HG03571 (cell line): ENCODE results near the gene CUL5.

ENCODE experiments used
- ATAC-seq: cut with Tn5 transposase; IDR thresholded peaks from one replicate; pipeline ENCODE4 v1.9.1; 2021; ENCODE audit not compliant: unreplicated experiment

CUL5 gene

GRCh38 chr11:108008656-108009496 lies at the start of gene CUL5:
Gene CUL5 (plus strand): TSS chr11:108008898. CDS start chr11:108009349, 451 bp downstream.
- peak; percentile 88 for ATAC-seq

GRCh38 chr11:107961480-107961879 lies 47.2 kb upstream of the CUL5 start:
- no peak for ATAC-seq

GRCh38 chr11:107962181-107962580 lies 46.5 kb upstream of the CUL5 start:
- ATAC-seq = no peak

- no peak for ATAC-seq
These were observed 45.6 kb upstream of the CUL5 start for GRCh38 chr11:107963091-107963490.

- ATAC-seq = no peak
These were observed 39.5 kb upstream of the CUL5 start for GRCh38 chr11:107969219-107969618.

- ATAC-seq = no peak
These were observed 38.6 kb upstream of the CUL5 start for GRCh38 chr11:107970049-107970448.

- no peak for ATAC-seq
These were observed 35.1 kb upstream of the CUL5 start for GRCh38 chr11:107973641-107974040.

- no peak for ATAC-seq
These were observed 20.1 kb upstream of the CUL5 start for GRCh38 chr11:107988397-107989158.

- no peak for ATAC-seq
These were observed 16.8 kb upstream of the CUL5 start for GRCh38 chr11:107991868-107992414.

- ATAC-seq = no peak
These were observed 12.5 kb upstream of the CUL5 start for GRCh38 chr11:107996006-107996776.

GRCh38 chr11:107998761-107999160 lies 9.9 kb upstream of the CUL5 start:
- no peak for ATAC-seq

GRCh38 chr11:107999759-108000455 lies 8.8 kb upstream of the CUL5 start:
- peak; percentile 74 for ATAC-seq

GRCh38 chr11:108002476-108002875 lies 6.2 kb upstream of the CUL5 start:
- no peak for ATAC-seq

- ATAC-seq = no peak
These were observed 5.1 kb upstream of the CUL5 start for GRCh38 chr11:108003623-108004022.

- no peak for ATAC-seq
These were observed 879 bp upstream of the CUL5 start for GRCh38 chr11:108007819-108008218.

GRCh38 chr11:108009497-108010370 lies 1.0 kb downstream of the CUL5 start:
- ATAC-seq = peak; percentile 9

GRCh38 chr11:108012139-108012725 lies 3.5 kb downstream of the CUL5 start:
- ATAC-seq = no peak

GRCh38 chr11:108016647-108017046 lies 7.9 kb downstream of the CUL5 start:
- no peak for ATAC-seq

GRCh38 chr11:108018708-108019107 lies 10.0 kb downstream of the CUL5 start:
- ATAC-seq = no peak
